Thyroid gland (tissue), 4 donors: ENCODE data around the gene FRMD4A. TPM values are rescaled to one million over a fixed set of nuclear protein-coding genes. Genes with fewer than 3 reads are reported as not detected.

ENCODE experiments used
- DNase-seq, 2 donors: peaks; one replicate each; pipeline ENCODE4 v3.0.0-alpha.2; 2019
- H3K27ac ChIP-seq, 3 donors: fragments of 200-600 bp; sonication (generic); 1 replicate in 2 of 3; 2 replicates in 1 of 3; pipeline ENCODE4 v1.5.1; 2016 to 2019; ENCODE audit warnings: mild to moderate bottlenecking in 1 of 3, moderate library complexity in 1 of 3
- H3K27me3 ChIP-seq: fragments of 200-600 bp; sonication (generic); one replicate; pipeline ENCODE4 v1.5.1; 2019
- H3K36me3 ChIP-seq, 2 donors: fragments of 200-600 bp; sonication (generic); one replicate each; pipeline ENCODE4 v1.5.1; 2016 to 2019
- H3K4me1 ChIP-seq, 2 donors: fragments of 200-600 bp; sonication (generic); one replicate each; pipeline ENCODE4 v1.5.1; 2017 to 2019
- H3K4me3 ChIP-seq, 3 donors: fragments of 200-600 bp; sonication (generic); replicated peaks in 1 of 3; 1 replicate in 2 of 3; 2 replicates in 1 of 3; pipeline ENCODE4 v1.5.1; 2016; ENCODE audit warnings: mild to moderate bottlenecking in 1 of 3
- H3K9me3 ChIP-seq: fragments of 200-600 bp; sonication (generic); one replicate; pipeline ENCODE4 v1.5.1; 2017
- CTCF ChIP-seq, 6 experiments: fragments of 200-600 bp in 3 of 6; fragments of 450-650 bp in 3 of 6; sonication (generic) in 3 of 6; IDR thresholded peaks; one replicate each; pipeline ENCODE4 v1.5.1; 2016 to 2019; ENCODE audit warnings: antibody characterized with exemption in 6 of 6, mild to moderate bottlenecking in 2 of 6, inconsistent platforms in 1 of 6, moderate library complexity in 1 of 6
- POLR2A ChIP-seq, 2 donors: fragments of 450-650 bp; IDR thresholded peaks; one replicate each; pipeline ENCODE4 v1.6.1; 2017; ENCODE audit warnings: antibody characterized with exemption in 2 of 2, mild to moderate bottlenecking in 2 of 2, moderate library complexity in 1 of 2
- WGBS, 2 donors: methylation state at CpG; one replicate each; pipeline ENCODE4 v1.1.5; 2017; 5-methylcytosine and 5-hydroxymethylcytosine counted together
- intact Hi-C: fragments of 100-400 bp; cut with DNase I; formaldehyde crosslinking; loops from one replicate; pipeline ENCODE4 v1.15.1; 2023
- total RNA-seq, 4 donors: library from RNA; depleted of rRNA; stranded (reverse); fragments of >200 nt; gene quantifications; one replicate each; pipeline ENCODE4 v1.2.3, GENCODE V29; 2016

The FRMD4A gene
- total RNA-seq, 4 donors from 2014 or later: 10.6 to 18.6 (median 16.3) TPM

GRCh38 chr10:13970236-13970956 is 360.3 kb downstream of the FRMD4A start:
- no peak overlapping the region for H3K4me3 ChIP-seq
- WGBS, 2 donors: 41 to 47% methylated on average over 17 to 18 of the region's 18 CpGs
- H3K36me3 ChIP-seq: no peaks in the 10 kb centered on the region
- H3K27me3 ChIP-seq: no peaks in the 10 kb centered on the region
- H3K9me3 ChIP-seq: no peaks in the 10 kb centered on the region
- intact Hi-C loops: no loop called here
- no peak overlapping the region for H3K27ac ChIP-seq
- DNase-seq: peak in 1 of 2 donors; percentile 17
- peaks cover 11 to 19% of the 10 kb centered on the region in 2 donors for H3K4me1 ChIP-seq
- TF ChIP-seq POLR2A (IDR thresholded peaks at IDR 0.05) (no peak), CTCF (IDR thresholded peaks at IDR 0.05) (no peak)

- TF ChIP-seq POLR2A (IDR thresholded peaks at IDR 0.05): no peak
- TF ChIP-seq CTCF (IDR thresholded peaks at IDR 0.05): no peak
- H3K4me1 ChIP-seq: peaks cover 11 to 19% of the 10 kb centered on the region in 2 donors
- no peak overlapping the region for H3K27ac ChIP-seq
- DNase-seq: no peak
- no peak overlapping the region for H3K4me3 ChIP-seq
- intact Hi-C loops: no loop called here
- no peaks in the 10 kb centered on the region for H3K36me3 ChIP-seq
- 94 to 95% methylated on average over 3 of the region's 3 CpGs for WGBS, 2 donors
- H3K9me3 ChIP-seq: no peaks in the 10 kb centered on the region
- H3K27me3 ChIP-seq: no peaks in the 10 kb centered on the region
These were observed 361.0 kb downstream of the FRMD4A start for GRCh38 chr10:13969792-13970140.

GRCh38 chr10:13969118-13969791 is 361.5 kb downstream of the FRMD4A start:
- Histone ChIP-seq H3K4me3 (no peak overlapping the region), H3K27ac (no peak overlapping the region), H3K4me1 (peaks cover 11 to 19% of the 10 kb centered on the region in 2 donors), H3K9me3 (no peaks in the 10 kb centered on the region), H3K36me3 (no peaks in the 10 kb centered on the region), H3K27me3 (no peaks in the 10 kb centered on the region)
- 84 to 89% methylated on average over 11 to 12 of the region's 12 CpGs for WGBS, 2 donors
- intact Hi-C loops: no loop called here
- DNase-seq: no peak
- TF ChIP-seq CTCF (IDR thresholded peaks at IDR 0.05) (no peak), POLR2A (IDR thresholded peaks at IDR 0.05) (no peak)

GRCh38 chr10:13961853-13962252 is 368.9 kb downstream of the FRMD4A start:
- Histone ChIP-seq H3K36me3 (no peaks in the 10 kb centered on the region), H3K9me3 (no peaks in the 10 kb centered on the region), H3K4me1 (no peaks in the 10 kb centered on the region), H3K27me3 (no peaks in the 10 kb centered on the region), H3K27ac (no peak overlapping the region), H3K4me3 (no peak overlapping the region)
- TF ChIP-seq CTCF (IDR thresholded peaks at IDR 0.05) (no peak), POLR2A (IDR thresholded peaks at IDR 0.05) (no peak)
- intact Hi-C loops: no loop called here
- DNase-seq: no peak
- WGBS, 2 donors: 86 to 90% methylated on average over 3 of the region's 3 CpGs

GRCh38 chr10:13961097-13961496 is 369.6 kb downstream of the FRMD4A start:
- Histone ChIP-seq H3K27ac (no peak overlapping the region), H3K36me3 (no peaks in the 10 kb centered on the region), H3K4me1 (no peaks in the 10 kb centered on the region), H3K27me3 (no peaks in the 10 kb centered on the region), H3K9me3 (no peaks in the 10 kb centered on the region), H3K4me3 (no peak overlapping the region)
- no peak for TF ChIP-seq POLR2A (IDR thresholded peaks at IDR 0.05)
- no peak for TF ChIP-seq CTCF (IDR thresholded peaks at IDR 0.05)
- intact Hi-C loops: no loop called here
- DNase-seq: no peak
- 62 to 68% methylated on average over 5 of the region's 5 CpGs for WGBS, 2 donors
